Kidney epithelial cell (primary cell): ENCODE data around the gene SPATA32. TPM values are rescaled to one million over a fixed set of nuclear protein-coding genes. Genes with fewer than 3 reads are reported as not detected.

ENCODE experiments used
- DNase-seq: peaks from one replicate; pipeline ENCODE4 v3.0.0-alpha.2; 2010; ENCODE audit warnings: low read depth
- H3K27me3 ChIP-seq: 2 replicates; pipeline ENCODE4 v1.6.0; 2011; ENCODE audit warnings: low read length; ENCODE audit not compliant: control insufficient read depth, insufficient read depth
- H3K36me3 ChIP-seq: 2 replicates; pipeline ENCODE4 v1.5.1; 2011; ENCODE audit warnings: low read length; ENCODE audit not compliant: control insufficient read depth, insufficient read depth
- H3K4me3 ChIP-seq: 2 replicates; pipeline ENCODE4 v1.5.1; 2011; ENCODE audit warnings: low read depth, mild to moderate bottlenecking, control low read depth, low read length
- total RNA-seq: library from RNA; depleted of rRNA; stranded (reverse); fragments of >200 nt; gene quantifications from 2 replicates; pipeline ENCODE4 v1.2.3, GENCODE V29; 2015
- TF ChIP-seq, protein P1 (sequence below): IDR thresholded peaks from 2 replicates; pipeline ENCODE4 v1.5.1; 2011; ENCODE audit warnings: mild to moderate bottlenecking, moderate library complexity, low read length, control low read depth, inconsistent platforms; ENCODE audit not compliant: insufficient read depth, poor library complexity, severe bottlenecking

The SPATA32 gene
- total RNA-seq, 1 donor from 2014 or later: not detected

DNA sequence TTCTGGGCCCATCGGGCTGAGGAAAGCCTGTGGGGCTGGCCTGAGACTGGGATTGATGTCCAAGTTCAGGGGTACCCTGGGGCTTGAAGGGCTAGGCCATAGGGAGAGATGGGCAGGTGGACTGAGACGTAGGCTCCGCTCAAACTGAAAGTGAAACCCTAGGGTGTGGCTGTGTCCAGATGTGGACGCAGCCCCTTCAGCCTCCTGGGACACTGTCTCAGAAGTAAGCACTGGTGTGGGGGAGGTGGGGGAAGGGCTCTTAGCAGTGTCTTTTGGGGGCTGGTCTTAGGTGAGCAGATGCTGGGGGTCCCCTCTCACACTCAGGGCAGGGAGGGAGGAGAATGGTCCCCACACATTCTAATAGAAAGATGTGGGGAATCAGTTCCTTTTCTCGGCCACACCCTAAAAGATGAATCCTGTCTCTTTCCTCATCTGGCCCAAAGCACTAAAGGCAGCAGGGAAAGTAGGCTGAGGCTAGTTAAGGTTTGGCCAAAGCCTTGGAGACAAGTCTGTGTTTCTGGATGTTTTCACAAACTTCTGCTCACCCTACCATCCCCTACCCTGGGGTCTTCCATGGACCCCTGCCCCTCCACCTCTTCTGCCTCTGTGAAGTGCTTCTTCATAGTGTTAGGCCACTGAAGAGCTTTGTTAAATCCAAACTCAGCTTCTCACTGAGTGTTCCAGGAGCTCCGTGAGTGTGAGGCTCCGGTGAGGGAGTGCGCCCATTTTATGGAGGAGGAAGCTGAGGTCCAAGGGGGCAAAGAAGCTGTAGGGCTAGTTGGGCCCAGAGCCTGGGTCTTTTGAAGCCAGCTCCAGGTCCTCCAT is 34.6 kb downstream of the SPATA32 start:
- Histone ChIP-seq H3K4me3 (no peak overlapping the region), H3K36me3 (no peaks in the 10 kb centered on the region), H3K27me3 (no peaks in the 10 kb centered on the region)
- no peak for DNase-seq
- TF ChIP-seq, protein P1, sequence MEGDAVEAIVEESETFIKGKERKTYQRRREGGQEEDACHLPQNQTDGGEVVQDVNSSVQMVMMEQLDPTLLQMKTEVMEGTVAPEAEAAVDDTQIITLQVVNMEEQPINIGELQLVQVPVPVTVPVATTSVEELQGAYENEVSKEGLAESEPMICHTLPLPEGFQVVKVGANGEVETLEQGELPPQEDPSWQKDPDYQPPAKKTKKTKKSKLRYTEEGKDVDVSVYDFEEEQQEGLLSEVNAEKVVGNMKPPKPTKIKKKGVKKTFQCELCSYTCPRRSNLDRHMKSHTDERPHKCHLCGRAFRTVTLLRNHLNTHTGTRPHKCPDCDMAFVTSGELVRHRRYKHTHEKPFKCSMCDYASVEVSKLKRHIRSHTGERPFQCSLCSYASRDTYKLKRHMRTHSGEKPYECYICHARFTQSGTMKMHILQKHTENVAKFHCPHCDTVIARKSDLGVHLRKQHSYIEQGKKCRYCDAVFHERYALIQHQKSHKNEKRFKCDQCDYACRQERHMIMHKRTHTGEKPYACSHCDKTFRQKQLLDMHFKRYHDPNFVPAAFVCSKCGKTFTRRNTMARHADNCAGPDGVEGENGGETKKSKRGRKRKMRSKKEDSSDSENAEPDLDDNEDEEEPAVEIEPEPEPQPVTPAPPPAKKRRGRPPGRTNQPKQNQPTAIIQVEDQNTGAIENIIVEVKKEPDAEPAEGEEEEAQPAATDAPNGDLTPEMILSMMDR: no peak

DNA sequence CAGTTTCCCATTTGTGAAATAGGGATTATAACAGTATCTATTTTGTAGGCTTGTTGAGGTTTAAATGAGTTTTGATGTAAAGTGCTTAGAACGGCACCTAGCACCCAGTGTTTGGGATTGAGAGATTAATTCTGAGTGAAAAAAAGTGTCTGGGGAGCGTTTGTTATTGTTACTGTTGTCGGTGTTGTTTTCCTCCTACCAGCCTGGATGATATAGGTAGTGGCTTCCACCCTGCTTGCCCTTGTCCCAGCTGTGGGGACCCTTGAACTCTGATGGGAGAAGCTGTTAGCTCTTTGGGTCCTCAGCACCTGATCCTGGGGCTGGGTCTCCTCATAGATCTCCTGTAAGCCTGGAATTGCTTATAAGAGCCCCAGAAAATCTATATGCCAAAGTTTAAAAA is 35.3 kb downstream of the SPATA32 start:
- no peak overlapping the region for H3K4me3 ChIP-seq
- DNase-seq: no peak
- TF ChIP-seq, protein P1: no peak
- H3K36me3 ChIP-seq: no peaks in the 10 kb centered on the region
- H3K27me3 ChIP-seq: no peaks in the 10 kb centered on the region

DNA sequence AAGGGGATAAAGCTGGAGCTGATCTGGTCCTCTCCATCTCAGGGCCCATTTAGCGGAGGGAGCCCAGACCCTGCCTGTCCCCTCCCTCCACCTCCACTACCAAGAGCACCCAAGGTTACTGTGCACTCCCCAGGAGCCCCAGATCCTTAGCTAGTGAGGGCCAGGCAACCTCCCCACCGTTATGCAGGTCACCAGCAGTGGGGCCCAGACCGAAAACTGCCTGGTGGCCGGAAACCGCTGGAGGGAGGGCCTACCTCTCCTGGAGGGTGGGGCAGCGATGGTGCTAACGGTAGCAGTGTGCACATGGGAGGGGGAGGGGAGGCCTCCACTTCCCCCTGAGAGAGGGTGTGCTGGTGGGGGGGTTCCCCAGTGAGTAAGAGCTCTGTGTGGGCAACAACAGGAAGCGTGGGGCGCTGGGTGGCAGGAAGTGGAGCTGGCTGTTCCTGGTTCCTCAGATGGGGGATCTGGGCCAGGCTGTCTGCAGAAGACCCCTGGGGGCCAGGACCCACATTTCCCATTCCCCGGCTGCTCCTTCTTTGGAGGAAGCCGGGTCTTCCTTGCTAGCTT is 35.8 kb downstream of the SPATA32 start:
- Histone ChIP-seq H3K27me3 (peaks cover 2% of the 10 kb centered on the region), H3K36me3 (no peaks in the 10 kb centered on the region), H3K4me3 (no peak overlapping the region)
- TF ChIP-seq, protein P1: no peak
- no peak for DNase-seq

DNA sequence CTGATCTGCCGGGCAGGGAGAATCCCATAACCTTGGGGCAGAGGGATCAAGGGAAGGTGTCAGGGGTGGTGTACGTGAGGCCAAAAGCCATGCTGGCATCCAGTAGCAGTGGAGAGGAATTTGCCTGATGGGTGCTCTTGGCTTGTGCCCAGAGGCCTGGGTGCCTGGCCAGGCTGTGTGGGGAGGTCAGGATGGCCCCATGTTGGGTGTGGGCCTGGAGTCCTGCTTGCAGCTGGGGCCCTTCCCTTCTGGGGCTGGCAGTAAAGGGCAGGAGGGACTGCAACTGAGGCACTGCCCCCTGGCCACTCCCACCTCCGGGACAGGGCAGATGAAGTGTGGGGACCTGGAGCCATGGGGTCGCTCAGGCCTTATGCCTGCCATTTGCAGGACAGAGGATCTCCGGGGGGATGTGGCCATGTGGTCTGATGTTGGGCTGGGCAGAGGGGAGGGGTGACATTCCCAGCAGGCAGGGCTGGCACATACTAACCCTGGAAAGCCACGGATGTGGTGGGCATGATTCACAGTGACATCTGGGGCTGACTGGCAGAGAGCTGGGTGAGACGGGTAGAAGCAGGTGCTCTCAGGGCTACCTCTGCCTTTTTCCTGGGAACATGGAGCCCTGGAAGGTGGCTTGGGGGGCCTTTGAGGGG is 36.7 kb downstream of the SPATA32 start:
- peaks cover 2% of the 10 kb centered on the region for H3K27me3 ChIP-seq
- DNase-seq: no peak
- TF ChIP-seq, protein P1: no peak
- no peaks in the 10 kb centered on the region for H3K36me3 ChIP-seq
- H3K4me3 ChIP-seq: no peak overlapping the region

DNA sequence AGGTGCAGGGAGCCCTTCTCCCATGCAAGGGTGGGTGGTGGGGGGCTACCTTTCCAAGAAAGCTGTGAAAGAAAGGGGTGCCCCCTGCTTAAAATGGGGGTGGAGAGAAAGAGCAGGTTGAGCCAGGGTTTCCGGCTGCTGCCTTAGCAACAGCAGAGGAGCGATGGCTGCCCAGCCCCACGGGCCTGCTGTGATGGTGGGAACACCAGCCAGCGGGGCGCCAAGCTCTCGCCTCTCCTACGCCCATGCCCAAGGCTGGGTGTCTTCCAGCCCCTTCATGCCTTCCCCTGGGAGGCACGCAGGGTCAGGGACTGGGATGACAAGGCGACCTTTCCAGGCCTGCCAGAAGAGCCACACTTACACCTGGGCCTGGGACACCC is 37.2 kb downstream of the SPATA32 start:
- no peak overlapping the region for H3K4me3 ChIP-seq
- H3K36me3 ChIP-seq: no peaks in the 10 kb centered on the region
- no peak for DNase-seq
- TF ChIP-seq, protein P1: no peak
- H3K27me3 ChIP-seq: peaks cover 2% of the 10 kb centered on the region
